Uterus (tissue), 4 donors: ENCODE data around the gene GATA6. TPM values are rescaled to one million over a fixed set of nuclear protein-coding genes. Genes with fewer than 3 reads are reported as not detected.
"Not testable (repeated sequence)": the region's sequence is repeated elsewhere in the genome, so short reads cannot be mapped to it uniquely, and the experiment has no call there.

ENCODE experiments used
- DNase-seq, 2 donors: peaks; one replicate each; pipeline ENCODE4 v3.0.0-alpha.2; 2019 to 2020
- H3K27ac ChIP-seq, 2 donors: fragments of 200-600 bp; sonication (generic); 1 replicate in 1 of 2; 2 replicates in 1 of 2; pipeline ENCODE4 v1.5.1; 2016 to 2018
- H3K27me3 ChIP-seq, 2 donors: fragments of 200-600 bp; sonication (generic); one replicate each; pipeline ENCODE4 v1.5.1; 2018 to 2019; ENCODE audit warnings: control low read depth in 1 of 2
- H3K36me3 ChIP-seq, 2 donors: fragments of 200-600 bp; sonication (generic); one replicate each; pipeline ENCODE4 v1.5.1; 2019; ENCODE audit warnings: control low read depth in 1 of 2
- H3K4me1 ChIP-seq, 2 donors: fragments of 200-600 bp; sonication (generic); one replicate each; pipeline ENCODE4 v1.5.1; 2018 to 2019; ENCODE audit warnings: control low read depth in 1 of 2
- H3K4me3 ChIP-seq, 2 donors: fragments of 200-600 bp; sonication (generic); 1 replicate in 1 of 2; 2 replicates in 1 of 2; pipeline ENCODE4 v1.5.1; 2018 to 2019; ENCODE audit warnings: mild to moderate bottlenecking in 1 of 2
- H3K9me3 ChIP-seq, 2 donors: fragments of 200-600 bp; sonication (generic); one replicate each; pipeline ENCODE4 v1.5.1; 2019; ENCODE audit warnings: control low read depth in 1 of 2
- POLR2A ChIP-seq, 2 donors: fragments of 450-650 bp; IDR thresholded peaks; one replicate each; pipeline ENCODE4 v1.6.1; 2016; ENCODE audit warnings: antibody characterized with exemption in 2 of 2, mild to moderate bottlenecking in 1 of 2, moderate library complexity in 1 of 2
- intact Hi-C: fragments of 100-400 bp; cut with DNase I; formaldehyde crosslinking; loops from one replicate; pipeline ENCODE4 v1.15.1; 2023; ENCODE audit warnings: low total_unique reads
- total RNA-seq, 4 donors: library from RNA; depleted of rRNA in 3 of 4; stranded (reverse); fragments of >200 nt in 3 of 4; gene quantifications; one replicate each; pipeline versions ENCODE4 v1.1.0 to v1.2.4, GENCODE V29; 2014 to 2023
- TF ChIP-seq, protein P1 (sequence below), 4 experiments: fragments of 200-600 bp in 2 of 4; fragments of 450-650 bp in 2 of 4; sonication (generic) in 2 of 4; IDR thresholded peaks; one replicate each; pipeline ENCODE4 v1.5.1; 2016 to 2019; ENCODE audit warnings: antibody characterized with exemption in 4 of 4, mild to moderate bottlenecking in 2 of 4, moderate library complexity in 1 of 4
- donor health status: DM: yes; HTN: yes; CAD: no.

Gene GATA6
- total RNA-seq, 4 donors from 2014 or later: 28.2 to 59.6 (median 39.5) TPM

DNA sequence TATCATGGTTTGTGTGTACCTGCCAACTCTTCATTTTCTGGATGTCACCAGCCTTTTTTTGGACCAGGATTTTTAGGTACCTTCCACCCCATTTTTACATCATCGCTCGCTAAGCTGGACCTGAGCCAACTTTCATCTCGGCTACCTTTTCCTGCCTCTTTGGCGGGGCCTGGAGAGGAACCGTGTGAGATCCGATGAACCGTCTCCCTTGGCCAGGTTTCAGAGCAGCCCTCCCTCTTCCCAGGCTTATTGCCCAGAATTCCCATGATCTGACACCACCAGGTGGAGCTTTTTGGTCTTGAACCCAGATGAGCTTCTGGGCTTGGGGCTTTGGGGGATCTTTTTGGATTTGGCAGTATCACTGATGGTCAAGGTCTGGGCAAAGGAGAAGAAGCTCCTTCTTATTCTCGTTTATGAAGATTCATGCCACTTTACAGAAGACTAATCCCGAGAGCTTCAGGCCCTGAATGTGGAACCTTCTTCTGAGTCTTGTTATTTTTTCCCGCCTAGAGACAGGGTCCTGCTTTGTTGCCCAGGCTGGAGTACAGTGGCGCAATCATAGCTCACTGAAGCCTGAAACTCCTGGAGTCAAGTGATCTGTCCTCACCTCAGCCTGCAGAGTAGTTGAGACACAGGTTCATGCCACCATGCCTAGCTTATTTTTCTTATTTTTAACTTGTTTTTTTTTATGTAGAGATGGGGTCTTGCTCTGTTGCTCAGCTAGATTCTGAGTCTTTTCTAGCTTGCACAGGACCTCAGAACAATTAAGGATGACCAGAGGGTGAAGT is 50.4 kb downstream of the GATA6 start:
- no peak for TF ChIP-seq POLR2A (IDR thresholded peaks at IDR 0.05)
- TF ChIP-seq, protein P1, sequence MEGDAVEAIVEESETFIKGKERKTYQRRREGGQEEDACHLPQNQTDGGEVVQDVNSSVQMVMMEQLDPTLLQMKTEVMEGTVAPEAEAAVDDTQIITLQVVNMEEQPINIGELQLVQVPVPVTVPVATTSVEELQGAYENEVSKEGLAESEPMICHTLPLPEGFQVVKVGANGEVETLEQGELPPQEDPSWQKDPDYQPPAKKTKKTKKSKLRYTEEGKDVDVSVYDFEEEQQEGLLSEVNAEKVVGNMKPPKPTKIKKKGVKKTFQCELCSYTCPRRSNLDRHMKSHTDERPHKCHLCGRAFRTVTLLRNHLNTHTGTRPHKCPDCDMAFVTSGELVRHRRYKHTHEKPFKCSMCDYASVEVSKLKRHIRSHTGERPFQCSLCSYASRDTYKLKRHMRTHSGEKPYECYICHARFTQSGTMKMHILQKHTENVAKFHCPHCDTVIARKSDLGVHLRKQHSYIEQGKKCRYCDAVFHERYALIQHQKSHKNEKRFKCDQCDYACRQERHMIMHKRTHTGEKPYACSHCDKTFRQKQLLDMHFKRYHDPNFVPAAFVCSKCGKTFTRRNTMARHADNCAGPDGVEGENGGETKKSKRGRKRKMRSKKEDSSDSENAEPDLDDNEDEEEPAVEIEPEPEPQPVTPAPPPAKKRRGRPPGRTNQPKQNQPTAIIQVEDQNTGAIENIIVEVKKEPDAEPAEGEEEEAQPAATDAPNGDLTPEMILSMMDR (IDR thresholded peaks at IDR 0.05): no peak
- H3K27ac ChIP-seq: no peak overlapping the region
- no peak for DNase-seq
- no peaks in the 10 kb centered on the region for H3K9me3 ChIP-seq
- H3K27me3 ChIP-seq: no peaks in the 10 kb centered on the region
- intact Hi-C loops: no loop called here
- no peak overlapping the region for H3K4me3 ChIP-seq
- no peaks in the 10 kb centered on the region for H3K36me3 ChIP-seq
- peaks cover 0 to 6% of the 10 kb centered on the region in 2 donors for H3K4me1 ChIP-seq

DNA sequence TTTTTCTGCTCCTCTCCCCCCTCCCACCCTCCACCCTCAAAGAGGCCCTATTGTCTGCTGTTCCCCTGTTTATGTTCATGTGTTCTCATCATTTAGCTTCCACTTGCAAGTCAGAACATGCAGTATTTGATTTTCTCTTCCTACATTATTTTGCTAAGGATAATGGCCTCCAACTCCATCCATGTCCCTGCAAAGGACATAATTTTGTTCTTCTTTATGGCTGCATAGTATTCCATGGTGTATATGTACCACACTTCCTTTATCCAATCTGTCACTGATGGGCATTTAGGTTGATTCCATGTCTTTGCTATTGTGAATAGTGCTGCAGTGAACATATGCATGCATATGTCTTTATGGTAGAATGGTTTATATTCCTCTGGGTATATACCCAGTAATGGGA is 51.2 kb downstream of the GATA6 start:
- intact Hi-C loops, H3K27me3 ChIP-seq, H3K4me1 ChIP-seq, H3K4me3 ChIP-seq, H3K9me3 ChIP-seq, DNase-seq, H3K27ac ChIP-seq, H3K36me3 ChIP-seq: not testable (repeated sequence)

DNA sequence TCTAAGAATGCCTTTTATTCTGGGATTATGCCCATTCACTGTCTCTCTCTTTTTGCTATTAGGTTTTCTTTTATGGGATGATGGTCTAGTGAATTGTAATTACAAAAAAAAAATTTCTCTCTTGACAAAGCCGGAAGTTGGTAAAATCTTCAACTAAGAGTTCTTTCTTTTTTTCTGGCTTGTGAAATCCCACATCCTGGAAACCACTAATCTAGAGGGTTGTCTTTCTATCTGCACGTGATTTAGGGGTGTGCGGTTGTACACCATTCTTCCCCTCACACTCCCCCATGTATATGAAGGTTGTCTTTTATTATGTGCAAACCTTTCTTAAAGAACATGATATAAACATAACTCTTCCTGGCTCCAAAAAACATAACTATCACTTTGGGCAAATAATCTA is 52.0 kb downstream of the GATA6 start:
- no peaks in the 10 kb centered on the region for H3K36me3 ChIP-seq
- H3K4me1 ChIP-seq: no peaks in the 10 kb centered on the region
- DNase-seq: no peak
- intact Hi-C loops: no loop called here
- H3K27me3 ChIP-seq: no peaks in the 10 kb centered on the region
- H3K27ac ChIP-seq: no peak overlapping the region
- TF ChIP-seq, protein P1 (IDR thresholded peaks at IDR 0.05): no peak
- TF ChIP-seq POLR2A (IDR thresholded peaks at IDR 0.05): no peak
- no peak overlapping the region for H3K4me3 ChIP-seq
- no peaks in the 10 kb centered on the region for H3K9me3 ChIP-seq

DNA sequence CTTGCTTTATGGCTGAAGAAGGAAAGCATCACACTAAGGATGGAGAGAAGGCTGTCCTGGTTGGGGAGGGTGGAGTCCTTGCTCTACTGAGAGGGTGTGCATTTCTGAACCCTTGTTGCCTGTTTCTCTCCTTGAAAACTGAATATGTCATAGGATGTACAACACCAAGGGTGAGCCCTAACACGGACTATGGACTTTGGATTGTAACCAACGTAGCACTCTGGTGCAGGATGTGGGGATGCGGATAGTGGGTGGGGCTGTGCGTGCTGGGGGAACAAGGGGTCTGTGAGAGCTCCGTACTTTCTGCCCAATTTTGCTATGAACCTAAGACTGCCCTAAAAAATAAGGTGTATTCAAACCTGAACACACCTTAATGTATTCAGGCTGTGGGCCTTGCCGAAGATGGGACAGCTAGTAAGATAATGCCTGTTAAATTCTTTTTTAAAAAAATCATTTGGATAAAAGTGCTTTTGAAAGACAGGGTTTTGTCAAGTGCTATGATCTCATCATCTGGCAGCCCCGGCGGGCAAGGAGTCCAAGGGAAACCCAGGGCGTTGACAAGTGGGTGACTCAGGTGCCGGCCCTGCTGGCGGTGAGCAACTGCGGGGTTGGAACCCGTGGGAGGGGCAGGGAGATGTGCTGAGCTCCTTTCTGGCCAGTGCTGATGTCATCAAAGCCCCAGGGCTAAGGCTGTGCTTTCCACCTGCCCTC is 54.0 kb downstream of the GATA6 start:
- no peak overlapping the region for H3K4me3 ChIP-seq
- no peaks in the 10 kb centered on the region for H3K36me3 ChIP-seq
- H3K9me3 ChIP-seq: no peaks in the 10 kb centered on the region
- peak; percentile 89 to 93 for DNase-seq
- no peaks in the 10 kb centered on the region for H3K4me1 ChIP-seq
- intact Hi-C loops: no loop called here
- TF ChIP-seq, protein P1 (IDR thresholded peaks at IDR 0.05): no peak
- TF ChIP-seq POLR2A (IDR thresholded peaks at IDR 0.05): no peak
- peak overlapping the region; percentile 44 to 69 for H3K27ac ChIP-seq
- no peaks in the 10 kb centered on the region for H3K27me3 ChIP-seq

DNA sequence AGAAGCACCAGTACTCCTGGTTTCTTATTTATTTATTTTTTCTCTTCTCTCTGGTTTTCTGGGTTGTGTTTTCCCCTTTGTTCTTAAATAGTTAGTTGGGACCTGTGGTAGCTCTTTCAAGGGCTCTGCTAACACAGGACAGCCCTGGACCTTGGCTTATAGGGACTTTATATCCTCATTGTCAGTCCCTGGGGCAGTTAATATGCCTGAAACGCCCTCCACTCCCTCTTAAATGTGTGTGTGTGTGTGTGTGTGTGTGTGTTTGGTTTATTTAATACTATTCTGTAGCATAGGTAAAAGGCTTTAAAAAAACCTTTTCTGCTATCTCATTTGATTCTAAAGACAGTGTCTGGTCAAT is 54.6 kb downstream of the GATA6 start:
- Histone ChIP-seq H3K27ac (peak overlapping the region; percentile 44 to 69), H3K27me3 (no peaks in the 10 kb centered on the region), H3K4me3 (no peak overlapping the region), H3K36me3 (no peaks in the 10 kb centered on the region), H3K9me3 (no peaks in the 10 kb centered on the region), H3K4me1 (no peaks in the 10 kb centered on the region)
- no peak for TF ChIP-seq POLR2A (IDR thresholded peaks at IDR 0.05)
- TF ChIP-seq, protein P1 (IDR thresholded peaks at IDR 0.05): no peak
- intact Hi-C loops: no loop called here
- no peak for DNase-seq
